H9 (cell line): ENCODE data around the gene MREG. TPM values are rescaled to one million over a fixed set of nuclear protein-coding genes. Genes with fewer than 3 reads are reported as not detected.
A peak's percentile ranks its signal among the peaks of the same experiment; 100 is the strongest.

Experiments
- DNase-seq: peaks from one replicate; pipeline ENCODE4 v3.0.0-alpha.2; 2017
- H2AFZ ChIP-seq: one replicate; pipeline ENCODE4 v1.6.1; 2013; ENCODE audit warnings: mild to moderate bottlenecking, low read length, control low read depth, moderate library complexity
- H2AK5ac ChIP-seq: 2 replicates; pipeline ENCODE4 v1.6.1; 2013; ENCODE audit warnings: low read length, control low read depth, mixed read lengths; ENCODE audit not compliant: insufficient read length
- H2BK120ac ChIP-seq: one replicate; pipeline ENCODE4 v1.6.1; 2013; ENCODE audit warnings: low read depth, mild to moderate bottlenecking, low read length, control low read depth, inconsistent platforms; ENCODE audit not compliant: poor library complexity, severe bottlenecking
- H2BK12ac ChIP-seq: 2 replicates; pipeline ENCODE4 v1.6.1; 2013; ENCODE audit warnings: low read length, control low read depth, mixed read lengths, low read depth; ENCODE audit not compliant: insufficient read length
- H2BK15ac ChIP-seq: 2 replicates; pipeline ENCODE4 v1.6.1; 2013; ENCODE audit warnings: low read depth, low read length, control low read depth
- H2BK20ac ChIP-seq: one replicate; pipeline ENCODE4 v1.6.1; 2013; ENCODE audit warnings: low read depth, mild to moderate bottlenecking, low read length, control low read depth, inconsistent platforms; ENCODE audit not compliant: poor library complexity, severe bottlenecking
- H2BK5ac ChIP-seq: 2 replicates; pipeline ENCODE4 v1.6.1; 2013; ENCODE audit warnings: low read length, control low read depth, mixed read lengths; ENCODE audit not compliant: insufficient read length
- H3K14ac ChIP-seq: 2 replicates; pipeline ENCODE4 v1.6.1; 2013; ENCODE audit warnings: low read length, control low read depth; ENCODE audit not compliant: insufficient read depth
- H3K18ac ChIP-seq: 2 replicates; pipeline ENCODE4 v1.6.1; 2013; ENCODE audit warnings: low read depth, mild to moderate bottlenecking, mixed read lengths, low read length, control low read depth; ENCODE audit not compliant: insufficient read length
- H3K23ac ChIP-seq: 2 replicates; pipeline ENCODE4 v1.6.1; 2013; ENCODE audit warnings: low read length, control low read depth, mixed read lengths, low read depth; ENCODE audit not compliant: insufficient read length
- H3K23me2 ChIP-seq: 2 replicates; pipeline ENCODE4 v1.6.1; 2013; ENCODE audit warnings: low read depth, mild to moderate bottlenecking, mixed read lengths, low read length, control low read depth; ENCODE audit not compliant: insufficient read length, poor library complexity, severe bottlenecking
- H3K27ac ChIP-seq: 2 replicates; pipeline ENCODE4 v1.5.1; 2013; ENCODE audit warnings: low read length, control low read depth, mixed read lengths, low read depth; ENCODE audit not compliant: insufficient read length
- H3K27me3 ChIP-seq: 2 replicates; pipeline ENCODE4 v1.6.1; 2013; ENCODE audit warnings: low read length, control low read depth, inconsistent platforms; ENCODE audit not compliant: insufficient read depth
- H3K4ac ChIP-seq: 2 replicates; pipeline ENCODE4 v1.6.1; 2013; ENCODE audit warnings: low read depth, mild to moderate bottlenecking, control low read depth, inconsistent platforms, low read length, moderate library complexity
- H3K4me1 ChIP-seq: 2 replicates; pipeline ENCODE4 v1.6.1; 2013; ENCODE audit warnings: low read length, control low read depth, inconsistent platforms; ENCODE audit not compliant: insufficient read depth
- H3K4me2 ChIP-seq: 2 replicates; pipeline ENCODE4 v1.6.1; 2013; ENCODE audit warnings: low read length, control low read depth, mixed read lengths; ENCODE audit not compliant: insufficient read length, insufficient read depth
- H3K56ac ChIP-seq: 2 replicates; pipeline ENCODE4 v1.6.1; 2013; ENCODE audit warnings: low read depth, mild to moderate bottlenecking, mixed read lengths, low read length, control low read depth; ENCODE audit not compliant: insufficient read length
- H3K79me1 ChIP-seq: 2 replicates; pipeline ENCODE4 v1.6.1; 2013; ENCODE audit warnings: low read depth, mild to moderate bottlenecking, moderate library complexity, low read length, control low read depth, inconsistent platforms; ENCODE audit not compliant: insufficient read depth, poor library complexity, severe bottlenecking
- H3K79me2 ChIP-seq: 2 replicates; pipeline ENCODE4 v1.6.1; 2013; ENCODE audit warnings: low read length, control low read depth, inconsistent platforms; ENCODE audit not compliant: insufficient read depth
- H3K9ac ChIP-seq: 2 replicates; pipeline ENCODE4 v1.6.1; 2013; ENCODE audit warnings: low read length, control low read depth, mixed read lengths; ENCODE audit not compliant: insufficient read length; ENCODE audit errors: extremely low read depth
- H3K9me3 ChIP-seq: one replicate; pipeline ENCODE4 v1.6.1; 2013; ENCODE audit warnings: low read depth, low read length, inconsistent platforms; ENCODE audit not compliant: control insufficient read depth
- H3T11ph ChIP-seq: one replicate; pipeline ENCODE4 v1.6.1; 2013; ENCODE audit warnings: mild to moderate bottlenecking, low read length, control low read depth, inconsistent platforms
- H4K20me1 ChIP-seq: one replicate; pipeline ENCODE4 v1.6.1; 2013; ENCODE audit not compliant: control insufficient read depth, insufficient read length, insufficient read depth
- H4K5ac ChIP-seq: 2 replicates; pipeline ENCODE4 v1.6.1; 2013; ENCODE audit warnings: low read depth, mild to moderate bottlenecking, mixed read lengths, low read length, control low read depth; ENCODE audit not compliant: insufficient read length
- H4K8ac ChIP-seq: replicated peaks from 2 replicates; pipeline ENCODE4 v1.6.1; 2013; ENCODE audit warnings: low read length, control low read depth, mixed read lengths, low read depth; ENCODE audit not compliant: insufficient read length
- H4K91ac ChIP-seq: 2 replicates; pipeline ENCODE4 v1.6.1; 2013; ENCODE audit warnings: low read depth, mild to moderate bottlenecking, moderate library complexity, mixed read lengths, low read length, control low read depth; ENCODE audit not compliant: insufficient read length
- H3K27ac Mint-ChIP-seq, 3 experiments: 2 replicates in 2 of 3; 3 replicates in 1 of 3; pipeline ENCODE4 v1.8.0; 2020 to 2021; ENCODE audit warnings: mixed read lengths in 3 of 3, mild to moderate bottlenecking in 1 of 3, moderate library complexity in 1 of 3
- H3K27me3 Mint-ChIP-seq: 2 replicates; pipeline ENCODE4 v1.8.0; 2021; ENCODE audit warnings: low read depth, mild to moderate bottlenecking, moderate library complexity, mixed read lengths
- H3K36me3 Mint-ChIP-seq, 3 experiments: 2 replicates in 2 of 3; 3 replicates in 1 of 3; pipeline ENCODE4 v1.8.0; 2020 to 2021; ENCODE audit warnings: low read depth in 3 of 3, mixed read lengths in 3 of 3; ENCODE audit not compliant: insufficient read depth in 1 of 3
- H3K4me1 Mint-ChIP-seq, 2 experiments: 2 replicates each; pipeline ENCODE4 v1.8.0; 2020; ENCODE audit warnings: mixed read lengths in 2 of 2
- H3K4me3 Mint-ChIP-seq, 2 experiments: 2 replicates in 1 of 2; 3 replicates in 1 of 2; pipeline ENCODE4 v1.8.0; 2020 to 2021; ENCODE audit warnings: mild to moderate bottlenecking in 2 of 2, mixed read lengths in 2 of 2, moderate library complexity in 1 of 2
- H3K9me3 Mint-ChIP-seq, 2 experiments: 2 replicates in 1 of 2; 3 replicates in 1 of 2; pipeline ENCODE4 v1.8.0; 2020; ENCODE audit warnings: mild to moderate bottlenecking in 2 of 2, mixed read lengths in 2 of 2, moderate library complexity in 1 of 2
- WGBS: extraction: QIAGEN DNeasy Blood & Tissue Kit; methylation state at CpG from one replicate; pipeline ENCODE4 v1.1.7; 2013; ENCODE audit warnings: missing lambda C conversion rate, low lambda C conversion rate, mixed read lengths; ENCODE audit not compliant: insufficient read length; ENCODE audit errors: extremely low coverage; 5-methylcytosine and 5-hydroxymethylcytosine counted together
- total RNA-seq: library from RNA; stranded (reverse); gene quantifications from 2 replicates; pipeline ENCODE4 v1.2.1, GENCODE V29; 2021
- TF ChIP-seq, protein P1 (sequence below): fragments of 200-600 bp; sonication (generic); conservative IDR thresholded peaks from 3 replicates; pipeline ENCODE4 v1.8.0; 2021; ENCODE audit warnings: antibody characterized with exemption, mild to moderate bottlenecking

MREG gene
- total RNA-seq, 1 experiment from 2014 or later, result 21.8 TPM

DNA sequence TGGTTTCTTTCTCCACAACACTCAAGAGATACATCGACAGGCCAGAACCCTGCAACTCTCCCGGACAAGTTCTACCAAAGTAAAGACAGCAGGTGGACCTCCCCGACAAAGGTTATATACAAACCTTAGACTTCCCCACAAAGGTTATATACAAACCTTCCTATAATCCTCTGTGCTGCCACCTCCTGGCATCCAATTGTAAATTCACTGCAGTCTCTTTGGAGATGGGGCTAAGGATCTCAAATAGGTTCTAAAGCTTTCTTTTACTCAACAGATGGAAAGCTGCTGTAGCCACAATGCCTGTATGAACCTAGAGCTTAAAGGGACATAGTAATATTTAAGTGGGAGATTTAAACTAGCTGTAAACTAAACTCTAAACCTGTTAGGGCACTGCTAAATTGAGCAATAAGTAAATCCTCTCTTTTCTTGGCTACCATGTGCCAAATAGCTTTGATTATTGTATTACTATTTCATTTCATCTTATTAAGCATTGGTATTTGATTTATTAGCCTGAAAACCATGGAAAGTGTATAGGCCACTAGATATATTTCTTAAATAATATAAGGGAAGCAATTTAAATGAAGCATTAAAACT lies 9.8 kb upstream of the MREG start:
- Histone ChIP-seq H4K8ac (no peak overlapping the region), H3T11ph (no peak overlapping the region), H3K79me2 (no peaks in the 10 kb centered on the region), H4K20me1 (no peaks in the 10 kb centered on the region), H2BK20ac (no peak overlapping the region), H3K27me3 (no peaks in the 10 kb centered on the region), H3K23ac (no peak overlapping the region), H2BK5ac (no peak overlapping the region), H3K4me1 (no peaks in the 10 kb centered on the region), H3K27ac (no peak overlapping the region), H3K9ac (no peak overlapping the region), H4K91ac (no peak overlapping the region), H3K4me2 (no peak overlapping the region), H2AFZ (no peak overlapping the region), H3K4ac (no peak overlapping the region), H2AK5ac (no peak overlapping the region), H2BK120ac (no peak overlapping the region), H3K23me2 (no peaks in the 10 kb centered on the region), H3K18ac (no peak overlapping the region), H4K5ac (no peak overlapping the region), H3K14ac (no peak overlapping the region), H3K79me1 (no peaks in the 10 kb centered on the region), H3K56ac (no peak overlapping the region), H2BK15ac (no peak overlapping the region), H2BK12ac (no peak overlapping the region), H3K9me3 (no peaks in the 10 kb centered on the region)
- Mint-ChIP-seq H3K9me3 (no peaks in the 10 kb centered on the region), H3K36me3 (peaks cover 0 to 2% (median 0%) of the 10 kb centered on the region in 3 experiments; a peak in 3 of 7 replicates), H3K4me3 (no peak overlapping the region), H3K4me1 (0 out of 4 replicates have a peak, but pooled peaks cover 0 to 2% of the 10 kb centered on the region in 2 experiments), H3K27ac (no peak overlapping the region), H3K27me3 (no peaks in the 10 kb centered on the region)
- DNase-seq, result peak; percentile 57
- TF ChIP-seq, protein P1, sequence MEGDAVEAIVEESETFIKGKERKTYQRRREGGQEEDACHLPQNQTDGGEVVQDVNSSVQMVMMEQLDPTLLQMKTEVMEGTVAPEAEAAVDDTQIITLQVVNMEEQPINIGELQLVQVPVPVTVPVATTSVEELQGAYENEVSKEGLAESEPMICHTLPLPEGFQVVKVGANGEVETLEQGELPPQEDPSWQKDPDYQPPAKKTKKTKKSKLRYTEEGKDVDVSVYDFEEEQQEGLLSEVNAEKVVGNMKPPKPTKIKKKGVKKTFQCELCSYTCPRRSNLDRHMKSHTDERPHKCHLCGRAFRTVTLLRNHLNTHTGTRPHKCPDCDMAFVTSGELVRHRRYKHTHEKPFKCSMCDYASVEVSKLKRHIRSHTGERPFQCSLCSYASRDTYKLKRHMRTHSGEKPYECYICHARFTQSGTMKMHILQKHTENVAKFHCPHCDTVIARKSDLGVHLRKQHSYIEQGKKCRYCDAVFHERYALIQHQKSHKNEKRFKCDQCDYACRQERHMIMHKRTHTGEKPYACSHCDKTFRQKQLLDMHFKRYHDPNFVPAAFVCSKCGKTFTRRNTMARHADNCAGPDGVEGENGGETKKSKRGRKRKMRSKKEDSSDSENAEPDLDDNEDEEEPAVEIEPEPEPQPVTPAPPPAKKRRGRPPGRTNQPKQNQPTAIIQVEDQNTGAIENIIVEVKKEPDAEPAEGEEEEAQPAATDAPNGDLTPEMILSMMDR, result peak; percentile 78
- WGBS, result no CpG with 5 or more reads among the region's 3 CpGs
